ENCODE results near the gene SCP2. TPM values are rescaled to one million over a fixed set of nuclear protein-coding genes. Genes with fewer than 3 reads are reported as not detected.

Gene SCP2
- total RNA-seq, 1 donor from 2014 or later = 89.8 TPM

DNA sequence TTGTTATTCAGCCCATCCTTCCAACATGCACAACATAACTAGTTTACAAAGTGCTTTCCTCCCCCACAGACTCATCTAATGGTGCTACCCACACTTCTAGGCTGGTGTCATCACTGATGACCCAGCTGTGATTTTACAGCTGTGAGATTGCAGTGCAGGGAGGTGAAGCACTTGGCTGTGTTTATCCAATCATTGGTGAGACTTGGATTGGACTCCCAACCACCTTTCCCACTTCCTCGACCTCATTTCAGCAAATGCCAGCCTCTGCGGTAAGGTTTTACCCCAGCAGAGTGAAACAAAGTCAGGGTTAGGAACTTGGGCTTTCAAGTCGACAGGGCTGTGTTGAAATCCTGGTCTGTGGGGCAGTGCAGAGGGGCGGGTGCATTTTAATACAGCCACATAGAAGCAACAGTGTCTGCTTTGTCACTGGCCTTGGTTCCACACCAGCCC lies 27.6 kb upstream of the SCP2 start:
- FAIRE-seq (no peak), DNase-seq (ENCODE audit: low read depth) (peak; percentile 22)
- Mint-ChIP-seq H3K36me3 (ENCODE audit: low read depth, unreplicated experiment) (no peaks in the 10 kb centered on the region), H3K9me3 (ENCODE audit: unreplicated experiment) (no peaks in the 10 kb centered on the region), H3K4me1 (ENCODE audit: low read depth, unreplicated experiment) (peaks cover 7% of the 10 kb centered on the region), H3K27ac (ENCODE audit: unreplicated experiment) (no peak overlapping the region), H3K27me3 (ENCODE audit: low read depth, unreplicated experiment) (peaks cover 6% of the 10 kb centered on the region), H3K4me3 (ENCODE audit: unreplicated experiment) (no peak overlapping the region)
- H3K79me2 ChIP-seq (ENCODE audit: insufficient read depth, low read length) = no peaks in the 10 kb centered on the region
- H4K20me1 ChIP-seq (ENCODE audit: insufficient read depth, low read length) = no peaks in the 10 kb centered on the region
- H3K27me3 ChIP-seq (ENCODE audit: insufficient read depth, low read length) = no peaks in the 10 kb centered on the region
- no peaks in the 10 kb centered on the region for H3K9me3 ChIP-seq (ENCODE audit: insufficient read depth, low read depth, low read length)
- TF ChIP-seq EZH2 (IDR thresholded peaks at IDR 0.05; ENCODE audit: insufficient read depth, low read length) = no peak
- TF ChIP-seq, protein P1, sequence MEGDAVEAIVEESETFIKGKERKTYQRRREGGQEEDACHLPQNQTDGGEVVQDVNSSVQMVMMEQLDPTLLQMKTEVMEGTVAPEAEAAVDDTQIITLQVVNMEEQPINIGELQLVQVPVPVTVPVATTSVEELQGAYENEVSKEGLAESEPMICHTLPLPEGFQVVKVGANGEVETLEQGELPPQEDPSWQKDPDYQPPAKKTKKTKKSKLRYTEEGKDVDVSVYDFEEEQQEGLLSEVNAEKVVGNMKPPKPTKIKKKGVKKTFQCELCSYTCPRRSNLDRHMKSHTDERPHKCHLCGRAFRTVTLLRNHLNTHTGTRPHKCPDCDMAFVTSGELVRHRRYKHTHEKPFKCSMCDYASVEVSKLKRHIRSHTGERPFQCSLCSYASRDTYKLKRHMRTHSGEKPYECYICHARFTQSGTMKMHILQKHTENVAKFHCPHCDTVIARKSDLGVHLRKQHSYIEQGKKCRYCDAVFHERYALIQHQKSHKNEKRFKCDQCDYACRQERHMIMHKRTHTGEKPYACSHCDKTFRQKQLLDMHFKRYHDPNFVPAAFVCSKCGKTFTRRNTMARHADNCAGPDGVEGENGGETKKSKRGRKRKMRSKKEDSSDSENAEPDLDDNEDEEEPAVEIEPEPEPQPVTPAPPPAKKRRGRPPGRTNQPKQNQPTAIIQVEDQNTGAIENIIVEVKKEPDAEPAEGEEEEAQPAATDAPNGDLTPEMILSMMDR (IDR thresholded peaks at IDR 0.05; ENCODE audit: insufficient read depth, low read depth, low read length) = no peak
- H3K9ac ChIP-seq (ENCODE audit: low read length) = no peak overlapping the region
- H3K4me2 ChIP-seq (ENCODE audit: low read length) = no peak overlapping the region
- no peak overlapping the region for H3K4me3 ChIP-seq (ENCODE audit: insufficient read depth, low read depth, low read length)
- no peak overlapping the region for H3K27ac ChIP-seq (ENCODE audit: low read depth, low read length)
- H3K36me3 ChIP-seq (ENCODE audit: insufficient read depth, low read length) = no peaks in the 10 kb centered on the region
- H3K4me1 ChIP-seq (ENCODE audit: insufficient read depth, low read length) = no peaks in the 10 kb centered on the region
- H2AFZ ChIP-seq (ENCODE audit: low read depth, low read length) = no peak overlapping the region

DNA sequence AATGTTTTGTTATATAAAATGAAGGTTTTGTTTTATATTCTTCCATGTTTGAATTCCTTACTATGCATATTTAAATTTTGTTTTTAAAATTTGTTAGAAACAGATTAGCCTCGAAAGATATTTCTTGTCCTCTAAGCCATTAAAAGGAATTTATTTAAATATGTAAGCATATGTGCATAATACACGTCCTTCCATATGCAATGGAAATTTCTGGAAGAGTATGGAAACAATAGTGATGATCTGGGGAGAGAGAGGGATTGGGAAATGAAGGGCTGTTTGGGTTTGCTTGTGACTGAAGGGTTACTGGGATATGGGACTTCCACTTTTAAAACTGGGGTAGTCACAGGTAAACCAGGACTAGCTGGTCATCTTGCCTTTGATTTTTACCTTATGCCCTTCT lies 26.7 kb upstream of the SCP2 start:
- Mint-ChIP-seq H3K27ac (ENCODE audit: unreplicated experiment) (no peak overlapping the region), H3K36me3 (ENCODE audit: low read depth, unreplicated experiment) (no peaks in the 10 kb centered on the region), H3K9me3 (ENCODE audit: unreplicated experiment) (no peaks in the 10 kb centered on the region), H3K4me1 (ENCODE audit: low read depth, unreplicated experiment) (peaks cover 7% of the 10 kb centered on the region), H3K4me3 (ENCODE audit: unreplicated experiment) (no peak overlapping the region), H3K27me3 (ENCODE audit: low read depth, unreplicated experiment) (peaks cover 9% of the 10 kb centered on the region)
- Histone ChIP-seq H3K27ac (ENCODE audit: low read depth, low read length) (no peak overlapping the region), H3K36me3 (ENCODE audit: insufficient read depth, low read length) (no peaks in the 10 kb centered on the region), H2AFZ (ENCODE audit: low read depth, low read length) (no peak overlapping the region), H3K9me3 (ENCODE audit: insufficient read depth, low read depth, low read length) (no peaks in the 10 kb centered on the region), H3K27me3 (ENCODE audit: insufficient read depth, low read length) (no peaks in the 10 kb centered on the region), H3K4me2 (ENCODE audit: low read length) (no peak overlapping the region), H3K9ac (ENCODE audit: low read length) (no peak overlapping the region), H3K79me2 (ENCODE audit: insufficient read depth, low read length) (no peaks in the 10 kb centered on the region), H3K4me1 (ENCODE audit: insufficient read depth, low read length) (no peaks in the 10 kb centered on the region), H3K4me3 (ENCODE audit: insufficient read depth, low read depth, low read length) (no peak overlapping the region), H4K20me1 (ENCODE audit: insufficient read depth, low read length) (no peaks in the 10 kb centered on the region)
- DNase-seq (ENCODE audit: low read depth) (no peak), FAIRE-seq (no peak)
- TF ChIP-seq, protein P1 (IDR thresholded peaks at IDR 0.05; ENCODE audit: insufficient read depth, low read depth, low read length) = no peak
- TF ChIP-seq EZH2 (IDR thresholded peaks at IDR 0.05; ENCODE audit: insufficient read depth, low read length) = no peak

DNA sequence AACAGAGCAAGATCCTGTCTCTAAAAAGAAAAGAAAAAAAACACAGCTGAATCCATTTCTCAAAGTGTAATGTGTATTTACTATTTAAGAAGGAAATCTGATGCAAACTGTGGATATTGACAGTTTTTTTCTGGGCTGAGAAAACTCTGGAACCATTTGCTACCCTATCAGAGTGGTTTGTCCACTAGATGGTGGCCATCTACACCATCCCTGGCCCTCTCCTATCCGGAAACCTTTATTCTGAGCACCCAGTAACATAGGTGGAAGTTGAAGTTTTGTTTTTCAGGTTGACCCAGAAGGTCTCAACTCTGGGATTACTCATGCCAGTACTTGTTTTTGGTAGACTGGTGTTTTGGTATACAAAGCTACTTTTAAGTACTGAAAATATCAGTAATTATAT lies 25.7 kb upstream of the SCP2 start:
- DNase-seq (ENCODE audit: low read depth) = no peak
- Histone ChIP-seq H3K4me3 (ENCODE audit: insufficient read depth, low read depth, low read length) (no peak overlapping the region), H3K79me2 (ENCODE audit: insufficient read depth, low read length) (no peaks in the 10 kb centered on the region), H3K27ac (ENCODE audit: low read depth, low read length) (no peak overlapping the region), H3K36me3 (ENCODE audit: insufficient read depth, low read length) (no peaks in the 10 kb centered on the region), H3K4me1 (ENCODE audit: insufficient read depth, low read length) (no peaks in the 10 kb centered on the region), H3K4me2 (ENCODE audit: low read length) (no peak overlapping the region), H2AFZ (ENCODE audit: low read depth, low read length) (no peak overlapping the region), H3K27me3 (ENCODE audit: insufficient read depth, low read length) (no peaks in the 10 kb centered on the region), H4K20me1 (ENCODE audit: insufficient read depth, low read length) (no peaks in the 10 kb centered on the region), H3K9ac (ENCODE audit: low read length) (no peak overlapping the region), H3K9me3 (ENCODE audit: insufficient read depth, low read depth, low read length) (no peaks in the 10 kb centered on the region)
- H3K27me3 Mint-ChIP-seq (ENCODE audit: low read depth, unreplicated experiment) = peaks cover 11% of the 10 kb centered on the region
- no peaks in the 10 kb centered on the region for H3K36me3 Mint-ChIP-seq (ENCODE audit: low read depth, unreplicated experiment)
- H3K4me3 Mint-ChIP-seq (ENCODE audit: unreplicated experiment) = no peak overlapping the region
- no peaks in the 10 kb centered on the region for H3K9me3 Mint-ChIP-seq (ENCODE audit: unreplicated experiment)
- H3K27ac Mint-ChIP-seq (ENCODE audit: unreplicated experiment) = no peak overlapping the region
- peaks cover 7% of the 10 kb centered on the region for H3K4me1 Mint-ChIP-seq (ENCODE audit: low read depth, unreplicated experiment)
- TF ChIP-seq, protein P1 (IDR thresholded peaks at IDR 0.05; ENCODE audit: insufficient read depth, low read depth, low read length) = no peak
- TF ChIP-seq EZH2 (IDR thresholded peaks at IDR 0.05; ENCODE audit: insufficient read depth, low read length) = no peak
- no peak for FAIRE-seq

All from astrocyte (in vitro differentiated cells and primary cell).